H9 (cell line): ENCODE measurements around the gene UBE4B. TPM values are rescaled to one million over a fixed set of nuclear protein-coding genes. Genes with fewer than 3 reads are reported as not detected.

Experiments used
- DNase-seq: peaks from one replicate; pipeline ENCODE4 v3.0.0-alpha.2; 2017
- H2AFZ ChIP-seq: one replicate; pipeline ENCODE4 v1.6.1; 2013; ENCODE audit warnings: mild to moderate bottlenecking, low read length, control low read depth, moderate library complexity
- H2AK5ac ChIP-seq: 2 replicates; pipeline ENCODE4 v1.6.1; 2013; ENCODE audit warnings: low read length, control low read depth, mixed read lengths; ENCODE audit not compliant: insufficient read length
- H2BK120ac ChIP-seq: one replicate; pipeline ENCODE4 v1.6.1; 2013; ENCODE audit warnings: low read depth, mild to moderate bottlenecking, low read length, control low read depth, inconsistent platforms; ENCODE audit not compliant: poor library complexity, severe bottlenecking
- H2BK12ac ChIP-seq: 2 replicates; pipeline ENCODE4 v1.6.1; 2013; ENCODE audit warnings: low read length, control low read depth, mixed read lengths, low read depth; ENCODE audit not compliant: insufficient read length
- H2BK15ac ChIP-seq: 2 replicates; pipeline ENCODE4 v1.6.1; 2013; ENCODE audit warnings: low read depth, low read length, control low read depth
- H2BK20ac ChIP-seq: one replicate; pipeline ENCODE4 v1.6.1; 2013; ENCODE audit warnings: low read depth, mild to moderate bottlenecking, low read length, control low read depth, inconsistent platforms; ENCODE audit not compliant: poor library complexity, severe bottlenecking
- H2BK5ac ChIP-seq: 2 replicates; pipeline ENCODE4 v1.6.1; 2013; ENCODE audit warnings: low read length, control low read depth, mixed read lengths; ENCODE audit not compliant: insufficient read length
- H3K14ac ChIP-seq: 2 replicates; pipeline ENCODE4 v1.6.1; 2013; ENCODE audit warnings: low read length, control low read depth; ENCODE audit not compliant: insufficient read depth
- H3K18ac ChIP-seq: 2 replicates; pipeline ENCODE4 v1.6.1; 2013; ENCODE audit warnings: low read depth, mild to moderate bottlenecking, mixed read lengths, low read length, control low read depth; ENCODE audit not compliant: insufficient read length
- H3K23ac ChIP-seq: 2 replicates; pipeline ENCODE4 v1.6.1; 2013; ENCODE audit warnings: low read length, control low read depth, mixed read lengths, low read depth; ENCODE audit not compliant: insufficient read length
- H3K23me2 ChIP-seq: 2 replicates; pipeline ENCODE4 v1.6.1; 2013; ENCODE audit warnings: low read depth, mild to moderate bottlenecking, mixed read lengths, low read length, control low read depth; ENCODE audit not compliant: insufficient read length, poor library complexity, severe bottlenecking
- H3K27ac ChIP-seq: 2 replicates; pipeline ENCODE4 v1.5.1; 2013; ENCODE audit warnings: low read length, control low read depth, mixed read lengths, low read depth; ENCODE audit not compliant: insufficient read length
- H3K27me3 ChIP-seq: 2 replicates; pipeline ENCODE4 v1.6.1; 2013; ENCODE audit warnings: low read length, control low read depth, inconsistent platforms; ENCODE audit not compliant: insufficient read depth
- H3K4ac ChIP-seq: 2 replicates; pipeline ENCODE4 v1.6.1; 2013; ENCODE audit warnings: low read depth, mild to moderate bottlenecking, control low read depth, inconsistent platforms, low read length, moderate library complexity
- H3K4me1 ChIP-seq: 2 replicates; pipeline ENCODE4 v1.6.1; 2013; ENCODE audit warnings: low read length, control low read depth, inconsistent platforms; ENCODE audit not compliant: insufficient read depth
- H3K4me2 ChIP-seq: 2 replicates; pipeline ENCODE4 v1.6.1; 2013; ENCODE audit warnings: low read length, control low read depth, mixed read lengths; ENCODE audit not compliant: insufficient read length, insufficient read depth
- H3K56ac ChIP-seq: 2 replicates; pipeline ENCODE4 v1.6.1; 2013; ENCODE audit warnings: low read depth, mild to moderate bottlenecking, mixed read lengths, low read length, control low read depth; ENCODE audit not compliant: insufficient read length
- H3K79me1 ChIP-seq: 2 replicates; pipeline ENCODE4 v1.6.1; 2013; ENCODE audit warnings: low read depth, mild to moderate bottlenecking, moderate library complexity, low read length, control low read depth, inconsistent platforms; ENCODE audit not compliant: insufficient read depth, poor library complexity, severe bottlenecking
- H3K79me2 ChIP-seq: 2 replicates; pipeline ENCODE4 v1.6.1; 2013; ENCODE audit warnings: low read length, control low read depth, inconsistent platforms; ENCODE audit not compliant: insufficient read depth
- H3K9ac ChIP-seq: 2 replicates; pipeline ENCODE4 v1.6.1; 2013; ENCODE audit warnings: low read length, control low read depth, mixed read lengths; ENCODE audit not compliant: insufficient read length; ENCODE audit errors: extremely low read depth
- H3K9me3 ChIP-seq: one replicate; pipeline ENCODE4 v1.6.1; 2013; ENCODE audit warnings: low read depth, low read length, inconsistent platforms; ENCODE audit not compliant: control insufficient read depth
- H3T11ph ChIP-seq: one replicate; pipeline ENCODE4 v1.6.1; 2013; ENCODE audit warnings: mild to moderate bottlenecking, low read length, control low read depth, inconsistent platforms
- H4K20me1 ChIP-seq: one replicate; pipeline ENCODE4 v1.6.1; 2013; ENCODE audit not compliant: control insufficient read depth, insufficient read length, insufficient read depth
- H4K5ac ChIP-seq: 2 replicates; pipeline ENCODE4 v1.6.1; 2013; ENCODE audit warnings: low read depth, mild to moderate bottlenecking, mixed read lengths, low read length, control low read depth; ENCODE audit not compliant: insufficient read length
- H4K8ac ChIP-seq: replicated peaks from 2 replicates; pipeline ENCODE4 v1.6.1; 2013; ENCODE audit warnings: low read length, control low read depth, mixed read lengths, low read depth; ENCODE audit not compliant: insufficient read length
- H4K91ac ChIP-seq: 2 replicates; pipeline ENCODE4 v1.6.1; 2013; ENCODE audit warnings: low read depth, mild to moderate bottlenecking, moderate library complexity, mixed read lengths, low read length, control low read depth; ENCODE audit not compliant: insufficient read length
- H3K27ac Mint-ChIP-seq, 3 experiments: 2 replicates in 2 of 3; 3 replicates in 1 of 3; pipeline ENCODE4 v1.8.0; 2020 to 2021; ENCODE audit warnings: mixed read lengths in 3 of 3, mild to moderate bottlenecking in 1 of 3, moderate library complexity in 1 of 3
- H3K27me3 Mint-ChIP-seq: 2 replicates; pipeline ENCODE4 v1.8.0; 2021; ENCODE audit warnings: low read depth, mild to moderate bottlenecking, moderate library complexity, mixed read lengths
- H3K36me3 Mint-ChIP-seq, 3 experiments: 2 replicates in 2 of 3; 3 replicates in 1 of 3; pipeline ENCODE4 v1.8.0; 2020 to 2021; ENCODE audit warnings: low read depth in 3 of 3, mixed read lengths in 3 of 3; ENCODE audit not compliant: insufficient read depth in 1 of 3
- H3K4me1 Mint-ChIP-seq, 2 experiments: 2 replicates each; pipeline ENCODE4 v1.8.0; 2020; ENCODE audit warnings: mixed read lengths in 2 of 2
- H3K4me3 Mint-ChIP-seq, 2 experiments: 2 replicates in 1 of 2; 3 replicates in 1 of 2; pipeline ENCODE4 v1.8.0; 2020 to 2021; ENCODE audit warnings: mild to moderate bottlenecking in 2 of 2, mixed read lengths in 2 of 2, moderate library complexity in 1 of 2
- H3K9me3 Mint-ChIP-seq, 2 experiments: 2 replicates in 1 of 2; 3 replicates in 1 of 2; pipeline ENCODE4 v1.8.0; 2020; ENCODE audit warnings: mild to moderate bottlenecking in 2 of 2, mixed read lengths in 2 of 2, moderate library complexity in 1 of 2
- CTCF ChIP-seq: fragments of 200-600 bp; sonication (generic); conservative IDR thresholded peaks from 3 replicates; pipeline ENCODE4 v1.8.0; 2021; ENCODE audit warnings: antibody characterized with exemption, mild to moderate bottlenecking
- WGBS: extraction: QIAGEN DNeasy Blood & Tissue Kit; methylation state at CpG from one replicate; pipeline ENCODE4 v1.1.7; 2013; ENCODE audit warnings: missing lambda C conversion rate, low lambda C conversion rate, mixed read lengths; ENCODE audit not compliant: insufficient read length; ENCODE audit errors: extremely low coverage; 5-methylcytosine and 5-hydroxymethylcytosine counted together
- total RNA-seq: library from RNA; stranded (reverse); gene quantifications from 2 replicates; pipeline ENCODE4 v1.2.1, GENCODE V29; 2021

UBE4B gene
- total RNA-seq, 1 experiment from 2014 or later, result 67.6 TPM

GRCh38 chr1:9990944-9991343 lies 41.8 kb upstream of the UBE4B start:
- Histone ChIP-seq H2BK120ac (no peak overlapping the region), H3K79me2 (no peaks in the 10 kb centered on the region), H3T11ph (no peak overlapping the region), H3K4me1 (no peaks in the 10 kb centered on the region), H3K9me3 (no peaks in the 10 kb centered on the region), H3K14ac (no peak overlapping the region), H2BK5ac (no peak overlapping the region), H3K23me2 (no peaks in the 10 kb centered on the region), H3K56ac (no peak overlapping the region), H3K79me1 (no peaks in the 10 kb centered on the region), H3K27ac (no peak overlapping the region), H2BK20ac (no peak overlapping the region), H2AK5ac (no peak overlapping the region), H2AFZ (no peak overlapping the region), H4K20me1 (no peaks in the 10 kb centered on the region), H4K91ac (no peak overlapping the region), H4K5ac (no peak overlapping the region), H2BK12ac (no peak overlapping the region), H2BK15ac (no peak overlapping the region), H3K4ac (no peak overlapping the region), H4K8ac (no peak overlapping the region), H3K9ac (no peak overlapping the region), H3K27me3 (no peaks in the 10 kb centered on the region), H3K18ac (no peak overlapping the region), H3K4me2 (no peak overlapping the region), H3K23ac (no peak overlapping the region)
- H3K27ac Mint-ChIP-seq, result no peak overlapping the region
- TF ChIP-seq CTCF, result no peak
- no peaks in the 10 kb centered on the region for H3K36me3 Mint-ChIP-seq
- no peaks in the 10 kb centered on the region for H3K9me3 Mint-ChIP-seq
- peaks cover 18% of the 10 kb centered on the region for H3K27me3 Mint-ChIP-seq
- H3K4me3 Mint-ChIP-seq, result no peak overlapping the region
- no peak for DNase-seq
- no CpG with 5 or more reads among the region's 2 CpGs for WGBS
- no peaks in the 10 kb centered on the region for H3K4me1 Mint-ChIP-seq
